K562 (cell line): ENCODE measurements around the gene RNASET2. TPM values are rescaled to one million over a fixed set of nuclear protein-coding genes. Genes with fewer than 3 reads are reported as not detected.
A peak's percentile ranks its signal among the peaks of the same experiment; 100 is the strongest.

Experiments used
- ATAC-seq: fragments of 200-7000 bp; cut with Tn5 transposase; 3 replicates; pipeline ENCODE4 v1.9.1; 2020; ENCODE audit warnings: moderate library complexity
- BruUV-seq: library from RNA; stranded (reverse); fragments of 400-500 nt; replicated peaks from 2 replicates; lab custom pipeline; 2021; lab: Mats Ljungman, UMichigan
- CTCF ChIA-PET: fragments of 300-600 bp; formaldehyde crosslinking; extraction: SDS; loops from one replicate; lab custom pipeline; 2021; ENCODE audit warnings: low intra/inter-chr PET ratio; lab: Yijun Ruan, JAX
- POLR2A ChIA-PET: fragments of 300-600, 350-650 bp; sonication (Branson Sonifier 250); formaldehyde crosslinking; extraction: SDS; loops from one replicate; lab custom pipeline; 2021; ENCODE audit warnings: antibody characterized with exemption, inconsistent platforms; lab: Yijun Ruan, JAX
- DNase-seq, 4 experiments: peaks; one replicate each; pipeline versions ENCODE4 v3.0.0 to v3.0.0-alpha.2; 2011 to 2018; ENCODE audit warnings: low spot score in 3 of 4, mixed read lengths in 3 of 4; ENCODE audit errors: extremely low read depth in 1 of 4
- FAIRE-seq: peaks from 2 replicates; lab custom pipeline; 2011; peaks lifted over from hg19 to GRCh38; lab: Jason Lieb, UNC
- H2AFZ ChIP-seq: 2 replicates; pipeline ENCODE4 v1.6.0; 2011; ENCODE audit warnings: low read depth, low read length, control low read depth, inconsistent platforms
- H3K27ac ChIP-seq: fragments of 200-600 bp; 3 replicates; pipeline ENCODE4 v1.8.0; 2011; ENCODE audit warnings: low read depth, mild to moderate bottlenecking, control low read depth, inconsistent platforms, low read length, moderate library complexity, mixed read lengths; ENCODE audit errors: extremely low read depth
- H3K27me3 ChIP-seq, 2 experiments: fragments of 300-600 bp in 1 of 2; 2 replicates in 1 of 2; 3 replicates in 1 of 2; pipeline versions ENCODE4 v1.6.0 to v1.8.0; 2011; ENCODE audit warnings: inconsistent platforms in 2 of 2, low read length in 2 of 2, mild to moderate bottlenecking in 1 of 2, mixed read lengths in 1 of 2, moderate library complexity in 1 of 2; ENCODE audit not compliant: control insufficient read depth in 2 of 2, insufficient read depth in 2 of 2
- H3K36me3 ChIP-seq: fragments of 300-600 bp; 3 replicates; pipeline ENCODE4 v1.8.0; 2011; ENCODE audit warnings: mild to moderate bottlenecking, low read length, inconsistent platforms; ENCODE audit not compliant: control insufficient read depth, insufficient read depth
- H3K4me1 ChIP-seq, 2 experiments: fragments of 200-600 bp in 1 of 2; replicated peaks in 1 of 2; 2 replicates in 1 of 2; 3 replicates in 1 of 2; pipeline versions ENCODE4 v1.5.1 to v1.8.0; 2011; ENCODE audit warnings: inconsistent platforms in 2 of 2, low read length in 2 of 2, mild to moderate bottlenecking in 1 of 2, mixed read lengths in 1 of 2, moderate library complexity in 1 of 2; ENCODE audit not compliant: control insufficient read depth in 2 of 2, insufficient read depth in 2 of 2
- H3K4me2 ChIP-seq: 2 replicates; pipeline ENCODE4 v1.6.1; 2011; ENCODE audit warnings: low read length, control low read depth, inconsistent platforms, mixed read lengths; ENCODE audit not compliant: insufficient read depth
- H3K4me3 ChIP-seq: fragments of 200-600 bp; sonication (generic), shearing (Covaris generic); 2 replicates; pipeline ENCODE4 v1.5.1; 2016; ENCODE audit warnings: control low read depth, inconsistent platforms
- H3K79me2 ChIP-seq: fragments of 200-600 bp; 3 replicates; pipeline ENCODE4 v1.8.0; 2011; ENCODE audit warnings: low read length, inconsistent platforms; ENCODE audit not compliant: control insufficient read depth, insufficient read depth
- H3K9ac ChIP-seq, 2 experiments: 2 replicates each; pipeline versions ENCODE4 v1.6.0 to v1.6.1; 2011; ENCODE audit warnings: low read depth in 2 of 2, low read length in 2 of 2, control low read depth in 1 of 2, inconsistent platforms in 1 of 2, mild to moderate bottlenecking in 1 of 2, mixed read lengths in 1 of 2; ENCODE audit not compliant: insufficient read depth in 1 of 2
- H3K9me1 ChIP-seq: one replicate; pipeline ENCODE4 v1.6.0; 2011; ENCODE audit warnings: inconsistent platforms, mild to moderate bottlenecking, low read length, moderate library complexity; ENCODE audit not compliant: control insufficient read depth, insufficient read depth
- H3K9me3 ChIP-seq: replicated peaks from 2 replicates; pipeline ENCODE4 v1.5.1; 2011; ENCODE audit warnings: low read depth, low read length, inconsistent platforms; ENCODE audit not compliant: control insufficient read depth, insufficient read depth
- H4K20me1 ChIP-seq: replicated peaks from 2 replicates; pipeline ENCODE4 v1.6.1; 2011; ENCODE audit warnings: low read length, inconsistent platforms, mixed read lengths; ENCODE audit not compliant: control insufficient read depth, insufficient read depth
- BRF1 ChIP-seq: IDR thresholded peaks from 3 replicates; pipeline ENCODE4 v1.6.1; 2011; ENCODE audit warnings: borderline replicate concordance, mild to moderate bottlenecking; ENCODE audit not compliant: insufficient read length; ENCODE audit errors: extremely low read depth
- C11orf30 ChIP-seq: fragments of 450-650 bp; IDR thresholded peaks from 2 replicates; pipeline ENCODE4 v1.6.1; 2016; ENCODE audit warnings: low read depth, mild to moderate bottlenecking
- MAFF ChIP-seq: IDR thresholded peaks from 2 replicates; pipeline ENCODE4 v1.6.1; 2012; ENCODE audit warnings: low read length, improper control_type of control experiment
- MAFG ChIP-seq: fragments of 450-650 bp; conservative IDR thresholded peaks from 2 replicates; pipeline ENCODE4 v1.6.1; 2016; ENCODE audit warnings: missing genetic modification characterization, missing compliant biosample characterization
- MAFK ChIP-seq: IDR thresholded peaks from 2 replicates; pipeline ENCODE4 v1.6.1; 2011; ENCODE audit warnings: low read length, improper control_type of control experiment
- RBFOX2 ChIP-seq: fragments of 200-400 bp; formaldehyde crosslinking; IDR thresholded peaks from 2 replicates; pipeline ENCODE4 v1.6.1; 2017; ENCODE audit warnings: low read depth, mild to moderate bottlenecking, low read length, moderate library complexity
- ZNF165 ChIP-seq: fragments of 250-450 bp; sonication (Bioruptor Pico); IDR thresholded peaks from 2 replicates; pipeline ENCODE4 v1.4.0; 2020; ENCODE audit warnings: borderline replicate concordance
- ZNF316 ChIP-seq: fragments of 450-650 bp; IDR thresholded peaks from 2 replicates; pipeline ENCODE4 v1.6.1; 2016
- WGBS: fragments of 100-300 bp; shearing (Covaris generic); methylation state at CpG from one replicate; pipeline ENCODE4 v1.1.6; 2016; ENCODE audit warnings: low coverage, mixed read lengths; ENCODE audit not compliant: insufficient coverage; ENCODE audit errors: missing lambda C conversion rate; 5-methylcytosine and 5-hydroxymethylcytosine counted together
- in situ Hi-C: fragments of 300-500 bp; cut with MboI; formaldehyde crosslinking; loops from 4 replicates; pipeline ENCODE4 v1.15.0; 2018; ENCODE audit warnings: inconsistent platforms, mixed read lengths
- intact Hi-C: fragments of 100-400 bp; cut with micrococcal nuclease; formaldehyde crosslinking; loops from 2 replicates; pipeline ENCODE4 v1.14.2; 2022
- polyA plus RNA-seq, 8 experiments: library from polyadenylated mRNA; depleted of rRNA in 4 of 8; stranded (reverse) in 5 of 8; unstranded in 3 of 8; fragments of >200 nt; fragmentation: Nextera tagmentation in 2 of 8; fragmentation: Illumina TruSeq in 1 of 8; extraction: Ambion mirVana in 2 of 8; extraction: Trizol in 1 of 8; gene quantifications; 2 replicates each; pipeline versions ENCODE4 v1.2.1 to v1.2.3, GENCODE V29; 2011 to 2014; ENCODE audit warnings: inconsistent platforms in 1 of 8, missing spikeins in 1 of 8
- total RNA-seq, 7 experiments: library from RNA; depleted of rRNA in 6 of 7; stranded (reverse); fragments of >200 nt in 6 of 7; fragmentation: Illumina TruSeq in 2 of 7; extraction: Trizol in 2 of 7; gene quantifications; 2 replicates each; pipeline versions ENCODE4 v1.2.1 to v1.2.3, GENCODE V29; 2011 to 2021; ENCODE audit warnings: low replicate concordance in 1 of 7
- TF ChIP-seq, protein P1 (sequence below), 2 experiments: fragments of 450-650 bp; conservative IDR thresholded peaks; 2 replicates each; pipeline ENCODE4 v1.6.1; 2017; ENCODE audit warnings: mild to moderate bottlenecking in 2 of 2, moderate library complexity in 2 of 2
- TF ChIP-seq, protein P2 (sequence below): sonication (generic); formaldehyde crosslinking; IDR thresholded peaks from 2 replicates; pipeline ENCODE4 v1.8.0; 2023; ENCODE audit warnings: mild to moderate bottlenecking, missing genetic modification reagents

Gene RNASET2
- total and polyA plus RNA-seq, 9 of the 15 experiments (the other 6 are each of a cell fraction or from before 2014, with no cell fraction given): 7.4 to 141 (median 91.3) TPM

DNA sequence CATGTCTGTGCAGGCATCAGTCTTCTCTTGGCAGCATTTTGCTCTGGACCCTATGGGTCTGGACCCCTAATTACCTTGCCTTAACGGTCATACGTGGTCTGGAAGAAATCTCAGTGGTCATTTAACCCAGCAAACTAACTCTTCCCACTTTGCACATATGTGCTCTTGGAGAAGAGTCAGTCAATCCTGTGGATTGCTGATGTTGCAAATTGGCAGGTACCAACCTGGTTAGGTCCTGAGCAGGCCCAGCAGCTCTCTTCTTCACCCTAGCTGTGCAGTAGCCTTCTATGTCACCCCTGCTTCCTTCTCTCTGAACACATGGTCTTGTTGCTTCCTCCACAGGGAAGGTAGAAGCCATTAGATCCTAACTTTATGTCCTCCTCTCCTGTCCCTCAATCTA is 44.4 kb upstream of the RNASET2 start:
- no peaks in the 10 kb centered on the region for H3K9me3 ChIP-seq
- H3K4me2 ChIP-seq: peak overlapping the region; percentile 84
- CTCF ChIA-PET: no interaction called here
- H3K27ac ChIP-seq: no peak overlapping the region; the same call in 2 of the 3 replicates
- 12% methylated on average over 2 of the region's 2 CpGs for WGBS
- H3K27me3 ChIP-seq: no peaks in the 10 kb centered on the region
- H2AFZ ChIP-seq: no peak overlapping the region
- H3K4me3 ChIP-seq: peak overlapping the region; percentile 95
- H3K9me1 ChIP-seq: no peaks in the 10 kb centered on the region
- DNase-seq (peak in 1 of 4 experiments; percentile 23), ATAC-seq (no peak), FAIRE-seq (no peak)
- H3K9ac ChIP-seq: peak overlapping the region; percentile 76 to 81; a peak in 3 of 4 replicates
- BruUV-seq: no TSS peak
- peaks cover 70% of the 10 kb centered on the region for H3K36me3 ChIP-seq
- peaks cover 20 to 36% of the 10 kb centered on the region in 2 experiments; a peak in 4 of 5 replicates for H3K4me1 ChIP-seq
- intact Hi-C loops (no loop called here), in situ Hi-C loops (no loop called here)
- H4K20me1 ChIP-seq: peaks cover 6% of the 10 kb centered on the region
- POLR2A ChIA-PET: interaction anchor here (2.4 kb wide), 1 partner anchor 12 kb away, joined by 10 read pairs; no protein-coding TSS in a partner anchor
- peaks cover 97% of the 10 kb centered on the region for H3K79me2 ChIP-seq
- TF ChIP-seq MAFG (tag): peak; percentile 80
- peak; percentile 79 for TF ChIP-seq MAFF
- no peak for TF ChIP-seq ZNF165 (CRISPR knock-in tag)
- TF ChIP-seq C11orf30: peak; percentile 88
- TF ChIP-seq ZNF316: peak; percentile 94
- TF ChIP-seq RBFOX2: 0 out of 2 replicates have a peak, but pooled peaks have one; percentile 18
- TF ChIP-seq BRF1: no peak
- TF ChIP-seq MAFK: peak; percentile 79
- TF ChIP-seq, protein P1, sequence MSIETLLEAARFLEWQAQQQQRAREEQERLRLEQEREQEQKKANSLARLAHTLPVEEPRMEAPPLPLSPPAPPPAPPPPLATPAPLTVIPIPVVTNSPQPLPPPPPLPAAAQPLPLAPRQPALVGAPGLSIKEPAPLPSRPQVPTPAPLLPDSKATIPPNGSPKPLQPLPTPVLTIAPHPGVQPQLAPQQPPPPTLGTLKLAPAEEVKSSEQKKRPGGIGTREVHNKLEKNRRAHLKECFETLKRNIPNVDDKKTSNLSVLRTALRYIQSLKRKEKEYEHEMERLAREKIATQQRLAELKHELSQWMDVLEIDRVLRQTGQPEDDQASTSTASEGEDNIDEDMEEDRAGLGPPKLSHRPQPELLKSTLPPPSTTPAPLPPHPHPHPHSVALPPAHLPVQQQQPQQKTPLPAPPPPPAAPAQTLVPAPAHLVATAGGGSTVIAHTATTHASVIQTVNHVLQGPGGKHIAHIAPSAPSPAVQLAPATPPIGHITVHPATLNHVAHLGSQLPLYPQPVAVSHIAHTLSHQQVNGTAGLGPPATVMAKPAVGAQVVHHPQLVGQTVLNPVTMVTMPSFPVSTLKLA (conservative IDR thresholded peaks at IDR 0.05): 0 out of 4 replicates have a peak, but pooled peaks of 1 of the 2 experiments have one; percentile 24
- TF ChIP-seq, protein P2, sequence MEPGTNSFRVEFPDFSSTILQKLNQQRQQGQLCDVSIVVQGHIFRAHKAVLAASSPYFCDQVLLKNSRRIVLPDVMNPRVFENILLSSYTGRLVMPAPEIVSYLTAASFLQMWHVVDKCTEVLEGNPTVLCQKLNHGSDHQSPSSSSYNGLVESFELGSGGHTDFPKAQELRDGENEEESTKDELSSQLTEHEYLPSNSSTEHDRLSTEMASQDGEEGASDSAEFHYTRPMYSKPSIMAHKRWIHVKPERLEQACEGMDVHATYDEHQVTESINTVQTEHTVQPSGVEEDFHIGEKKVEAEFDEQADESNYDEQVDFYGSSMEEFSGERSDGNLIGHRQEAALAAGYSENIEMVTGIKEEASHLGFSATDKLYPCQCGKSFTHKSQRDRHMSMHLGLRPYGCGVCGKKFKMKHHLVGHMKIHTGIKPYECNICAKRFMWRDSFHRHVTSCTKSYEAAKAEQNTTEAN (CRISPR knock-in tag): no peak
